ENCODE data around the gene TMEM263.

- TF ChIP-seq CTCF (IDR thresholded peaks at IDR 0.05; ENCODE audit: extremely low read depth in 1 of 2, insufficient read depth in 1 of 2, low read depth in 1 of 2, low read length in 2 of 2) (no peak), POLR2AphosphoS5 (IDR thresholded peaks at IDR 0.05; ENCODE audit: insufficient read depth, low read depth, low read length) (no peak), POLR2A (IDR thresholded peaks at IDR 0.05; ENCODE audit: low read depth, low read length) (no peak), MAX (IDR thresholded peaks at IDR 0.05; ENCODE audit: insufficient read depth, insufficient read length) (no peak), EZH2 (IDR thresholded peaks at IDR 0.05; ENCODE audit: borderline replicate concordance, low read depth, low read length, severe bottlenecking) (no peak), JUN (IDR thresholded peaks at IDR 0.05; ENCODE audit: borderline replicate concordance, insufficient read depth, insufficient read length, low read depth) (no peak), FOS (IDR thresholded peaks at IDR 0.05; ENCODE audit: borderline replicate concordance, insufficient read depth, low read length) (no peak)
Observed at GRCh38 chr12:106962286-106962685, 6.6 kb downstream of the TMEM263 start.
